ENCODE data around the gene HSP90B1.

- TF ChIP-seq CTCF (IDR thresholded peaks at IDR 0.05) (no peak), POLR2A (IDR thresholded peaks at IDR 0.05) (no peak)
Measured at GRCh38 chr12:103952497-103952896, 22.3 kb downstream of the HSP90B1 start.
